HFF-Myc (cell line): ENCODE measurements around the gene RPL28.

Experiments
- DNase-seq: peaks from one replicate; pipeline ENCODE4 v3.0.0-alpha.2; 2011; ENCODE audit warnings: low read depth; ENCODE audit errors: extremely low read depth
- H3K4me3 ChIP-seq: replicated peaks from 2 replicates; pipeline ENCODE4 v1.5.1; 2011; ENCODE audit warnings: low read depth, mild to moderate bottlenecking, control low read depth, low read length
- CTCF ChIP-seq: IDR thresholded peaks from 2 replicates; pipeline ENCODE4 v1.5.1; 2012; ENCODE audit warnings: mild to moderate bottlenecking, low read depth, low read length, control low read depth; ENCODE audit errors: missing control alignments

RPL28 gene

GRCh38 chr19:55441319-55441691, 55.6 kb downstream of the RPL28 start:
- TF ChIP-seq CTCF, result no peak
- DNase-seq, result no peak
- no peak overlapping the region for H3K4me3 ChIP-seq

GRCh38 chr19:55441692-55442321, 56.1 kb downstream of the RPL28 start:
- TF ChIP-seq CTCF, result no peak
- no peak for DNase-seq
- H3K4me3 ChIP-seq, result no peak overlapping the region

- no peak for DNase-seq
These were observed 56.7 kb downstream of the RPL28 start for GRCh38 chr19:55442372-55442961.

GRCh38 chr19:55443045-55443823, 57.5 kb downstream of the RPL28 start, which contains the start of gene SHISA7:
TSS of gene SHISA7 (minus strand) at chr19:55443300. CDS start at chr19:55442863, 437 bp downstream.
- no peak for TF ChIP-seq CTCF
- DNase-seq, result no peak
- no peak within 1 kb of the TSS for H3K4me3 ChIP-seq

More at GRCh38 chr19:55442372-55442961, 56.7 kb downstream of the RPL28 start:
- no peak overlapping the region for H3K4me3 ChIP-seq
- no peak for TF ChIP-seq CTCF

GRCh38 chr19:55443824-55444480, 58.2 kb downstream of the RPL28 start:
- no peak for TF ChIP-seq CTCF
- DNase-seq, result no peak
- H3K4me3 ChIP-seq, result no peak overlapping the region

DNA sequence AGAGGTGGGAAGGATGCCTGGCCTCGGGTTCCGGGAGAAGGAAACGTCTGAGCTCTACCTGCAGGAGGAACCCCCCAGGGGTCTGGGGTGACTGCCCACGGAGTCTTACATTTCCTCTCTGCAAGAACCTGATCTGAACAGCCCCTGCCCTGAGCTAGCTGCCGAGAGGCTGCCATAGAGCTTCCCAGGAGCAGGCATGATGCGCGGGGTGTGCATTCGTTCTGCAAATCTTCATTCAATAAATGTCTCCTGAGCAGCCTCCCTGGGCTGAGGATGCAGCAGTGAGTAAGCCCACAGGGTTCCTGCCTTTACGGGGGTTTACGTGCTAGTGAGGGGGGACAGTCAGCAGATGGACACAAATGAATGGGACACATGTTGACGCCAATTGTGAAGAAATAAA, 58.9 kb downstream of the RPL28 start:
- no peak overlapping the region for H3K4me3 ChIP-seq
- DNase-seq, result no peak
- no peak for TF ChIP-seq CTCF
